H1 (cell line): ENCODE results near the gene OLFML2B. TPM values are rescaled to one million over a fixed set of nuclear protein-coding genes. Genes with fewer than 3 reads are reported as not detected.

Experiments used
- CTCF ChIA-PET: fragments of 300-600 bp; sonication (Branson Sonifier 250); formaldehyde crosslinking; loops from one replicate; lab custom pipeline; 2021; ENCODE audit not compliant: partially characterized antibody; lab: Charles Lee
- POLR2A ChIA-PET: fragments of 300-600 bp; sonication (Branson Sonifier 250); formaldehyde crosslinking; loops from one replicate; lab custom pipeline; 2021; ENCODE audit warnings: inconsistent platforms; ENCODE audit not compliant: partially characterized antibody; lab: Charles Lee
- DNase-seq, 2 experiments: peaks; one replicate each; pipeline versions ENCODE4 v3.0.0 to v3.0.0-alpha.2; 2010 to 2022; ENCODE audit warnings: low spot score in 2 of 2, low read depth in 1 of 2, mixed read lengths in 1 of 2
- FAIRE-seq: peaks from 2 replicates; lab custom pipeline; 2011; peaks lifted over from hg19 to GRCh38; lab: Jason Lieb, UNC
- H2AFZ ChIP-seq: 2 replicates; pipeline ENCODE4 v1.8.1; 2012; ENCODE audit warnings: low read length, inconsistent platforms
- H2AK5ac ChIP-seq: 2 replicates; pipeline ENCODE4 v1.6.1; 2013; ENCODE audit warnings: low read depth, low read length
- H2BK120ac ChIP-seq: replicated peaks from 2 replicates; pipeline ENCODE3; 2013; ENCODE audit warnings: low read depth, low read length, inconsistent platforms
- H2BK12ac ChIP-seq: 2 replicates; pipeline ENCODE4 v1.6.1; 2013; ENCODE audit warnings: low read depth, low read length
- H2BK15ac ChIP-seq: 2 replicates; pipeline ENCODE4 v1.6.1; 2013; ENCODE audit warnings: low read length
- H2BK20ac ChIP-seq: 2 replicates; pipeline ENCODE4 v1.6.1; 2013; ENCODE audit warnings: low read length
- H2BK5ac ChIP-seq: 2 replicates; pipeline ENCODE4 v1.6.1; 2013; ENCODE audit warnings: low read depth, low read length
- H3K14ac ChIP-seq: 2 replicates; pipeline ENCODE4 v1.6.1; 2013; ENCODE audit warnings: inconsistent platforms; ENCODE audit not compliant: insufficient read length
- H3K18ac ChIP-seq: 2 replicates; pipeline ENCODE4 v1.6.1; 2013; ENCODE audit warnings: low read length; ENCODE audit errors: extremely low read depth
- H3K23ac ChIP-seq: 2 replicates; pipeline ENCODE4 v1.6.1; 2013; ENCODE audit warnings: inconsistent platforms; ENCODE audit not compliant: insufficient read length
- H3K23me2 ChIP-seq: 2 replicates; pipeline ENCODE4 v1.6.1; 2013; ENCODE audit warnings: low read depth, low read length
- H3K27ac ChIP-seq: 2 replicates; pipeline ENCODE4 v1.6.1; 2011; ENCODE audit warnings: low read depth, low read length, inconsistent platforms
- H3K27me3 ChIP-seq, 4 experiments: replicated peaks in 1 of 4; 1 replicate in 1 of 4; 2 replicates in 3 of 4; pipeline versions ENCODE4 v1.6.1 to v1.8.1; 2011 to 2013; ENCODE audit warnings: low read length in 3 of 4, mild to moderate bottlenecking in 3 of 4, inconsistent platforms in 2 of 4, mixed read lengths in 2 of 4, moderate library complexity in 1 of 4; ENCODE audit not compliant: control insufficient read depth in 3 of 4, insufficient read depth in 3 of 4; ENCODE audit errors: extremely low read depth in 1 of 4
- H3K36me3 ChIP-seq, 4 experiments: 2 replicates each; pipeline versions ENCODE4 v1.6.1 to v1.8.1; 2011 to 2013; ENCODE audit warnings: mild to moderate bottlenecking in 4 of 4, low read length in 3 of 4, moderate library complexity in 2 of 4, control low read depth in 1 of 4, inconsistent platforms in 1 of 4; ENCODE audit not compliant: insufficient read depth in 4 of 4, control insufficient read depth in 2 of 4
- H3K4ac ChIP-seq: replicated peaks from 2 replicates; pipeline ENCODE3; 2013; ENCODE audit warnings: low read length, low read depth, mixed read lengths, inconsistent platforms; ENCODE audit not compliant: insufficient read length
- H3K4me1 ChIP-seq, 4 experiments: replicated peaks in 1 of 4; 1 replicate in 1 of 4; 2 replicates in 3 of 4; pipeline versions ENCODE4 v1.6.1 to v1.8.1; 2011 to 2013; ENCODE audit warnings: low read length in 3 of 4, inconsistent platforms in 2 of 4, mixed read lengths in 1 of 4; ENCODE audit not compliant: insufficient read depth in 4 of 4, control insufficient read depth in 3 of 4
- H3K4me2 ChIP-seq, 2 experiments: 2 replicates each; pipeline versions ENCODE4 v1.6.1 to v1.8.1; 2011 to 2013; ENCODE audit warnings: low read depth in 2 of 2, low read length in 2 of 2, control low read depth in 1 of 2, inconsistent platforms in 1 of 2, mild to moderate bottlenecking in 1 of 2; ENCODE audit not compliant: insufficient read depth in 1 of 2
- H3K4me3 ChIP-seq, 4 experiments: fragments of 200-600, 300-600 bp in 1 of 4; sonication (generic), shearing (Covaris generic), sonication (Bioruptor Twin) in 1 of 4; 2 replicates each; pipeline versions ENCODE4 v1.5.1 to v1.8.1; 2011 to 2016; ENCODE audit warnings: low read length in 4 of 4, low read depth in 3 of 4, control low read depth in 2 of 4, inconsistent platforms in 2 of 4, mild to moderate bottlenecking in 2 of 4, mixed read lengths in 1 of 4, moderate library complexity in 1 of 4; ENCODE audit not compliant: insufficient read depth in 2 of 4; ENCODE audit errors: extremely low read depth in 1 of 4
- H3K56ac ChIP-seq: replicated peaks from 2 replicates; pipeline ENCODE3; 2013; ENCODE audit warnings: low read depth, mild to moderate bottlenecking, mixed read lengths, low read length, inconsistent platforms; ENCODE audit not compliant: insufficient read length
- H3K79me1 ChIP-seq: 2 replicates; pipeline ENCODE4 v1.6.1; 2013; ENCODE audit warnings: low read depth, low read length, control low read depth
- H3K79me2 ChIP-seq, 2 experiments: 2 replicates each; pipeline versions ENCODE4 v1.6.1 to v1.8.1; 2012 to 2013; ENCODE audit warnings: low read length in 2 of 2, mild to moderate bottlenecking in 2 of 2, inconsistent platforms in 1 of 2; ENCODE audit not compliant: insufficient read depth in 2 of 2, control insufficient read depth in 1 of 2
- H3K9ac ChIP-seq, 4 experiments: replicated peaks in 1 of 4; 1 replicate in 1 of 4; 2 replicates in 3 of 4; pipeline versions ENCODE4 v1.6.1 to v1.8.1; 2011 to 2013; ENCODE audit warnings: low read depth in 3 of 4, low read length in 3 of 4, control low read depth in 2 of 4, mild to moderate bottlenecking in 2 of 4, moderate library complexity in 2 of 4, inconsistent platforms in 1 of 4; ENCODE audit errors: extremely low read depth in 1 of 4
- H3K9me3 ChIP-seq, 2 experiments: 2 replicates each; pipeline versions ENCODE4 v1.6.1 to v1.8.1; 2012 to 2013; ENCODE audit warnings: mild to moderate bottlenecking in 2 of 2, moderate library complexity in 2 of 2, control low read depth in 1 of 2, inconsistent platforms in 1 of 2, low read depth in 1 of 2, low read length in 1 of 2, mixed read lengths in 1 of 2; ENCODE audit not compliant: insufficient read depth in 2 of 2
- H4K20me1 ChIP-seq, 2 experiments: replicated peaks in 1 of 2; 2 replicates each; pipeline versions ENCODE3 to v1.8.1; 2011 to 2013; ENCODE audit warnings: inconsistent platforms in 2 of 2, low read length in 2 of 2, mild to moderate bottlenecking in 1 of 2; ENCODE audit not compliant: insufficient read depth in 2 of 2, control insufficient read depth in 1 of 2
- H4K5ac ChIP-seq: 2 replicates; pipeline ENCODE4 v1.6.1; 2013; ENCODE audit warnings: low read length, low read depth, mixed read lengths, inconsistent platforms; ENCODE audit not compliant: insufficient read length
- H4K8ac ChIP-seq: 2 replicates; pipeline ENCODE4 v1.8.0; 2013; ENCODE audit warnings: mild to moderate bottlenecking, moderate library complexity, low read length, inconsistent platforms; ENCODE audit not compliant: insufficient read depth; ENCODE audit errors: extremely low read depth
- H4K91ac ChIP-seq: replicated peaks from 2 replicates; pipeline ENCODE3; 2013; ENCODE audit warnings: low read length, mixed read lengths, inconsistent platforms; ENCODE audit not compliant: insufficient read length
- BCL11A ChIP-seq, 2 experiments: IDR thresholded peaks; one replicate each; pipeline ENCODE4 v1.6.1; 2011; ENCODE audit warnings: low read depth in 2 of 2, low read length in 2 of 2, mild to moderate bottlenecking in 2 of 2
- CREB1 ChIP-seq: IDR thresholded peaks from 2 replicates; pipeline ENCODE4 v1.6.1; 2012; ENCODE audit warnings: inconsistent platforms
- JUN ChIP-seq: IDR thresholded peaks from 2 replicates; pipeline ENCODE4 v1.6.1; 2011; ENCODE audit warnings: low read depth, mild to moderate bottlenecking, improper control_type of control experiment, low read length
- NRF1 ChIP-seq: IDR thresholded peaks from 2 replicates; pipeline ENCODE4 v1.6.1; 2011; ENCODE audit warnings: mild to moderate bottlenecking, low read depth, low read length, improper control_type of control experiment
- RNF2 ChIP-seq: fragments of 200-900, 300-1000 bp; sonication (generic); IDR thresholded peaks from 2 replicates; pipeline ENCODE4 v1.7.1; 2016; ENCODE audit warnings: borderline replicate concordance, low read depth, mild to moderate bottlenecking, antibody characterized with exemption, low read length; ENCODE audit not compliant: poor library complexity, severe bottlenecking; ENCODE audit errors: missing control alignments
- USF2 ChIP-seq: IDR thresholded peaks from 2 replicates; pipeline ENCODE4 v1.6.1; 2011; ENCODE audit warnings: low read length, improper control_type of control experiment
- WGBS, 2 experiments: shearing (Covaris generic) in 1 of 2; methylation state at CpG; one replicate each; pipeline versions ENCODE4 v1.1.6 to v1.1.7; 2013 to 2015; ENCODE audit warnings: low lambda C conversion rate in 2 of 2, mixed read lengths in 2 of 2, inconsistent platforms in 1 of 2, low coverage in 1 of 2, missing lambda C conversion rate in 1 of 2; ENCODE audit not compliant: insufficient replicate concordance in 2 of 2, insufficient coverage in 1 of 2, insufficient read length in 1 of 2; ENCODE audit errors: extremely low coverage in 1 of 2, missing lambda C conversion rate in 1 of 2; 5-methylcytosine and 5-hydroxymethylcytosine counted together
- polyA plus RNA-seq, 7 experiments: library from polyadenylated mRNA; depleted of rRNA in 3 of 7; stranded (reverse) in 5 of 7; unstranded in 2 of 7; fragments of >200 nt in 5 of 7; fragments of 200-250 nt in 2 of 7; gene quantifications; 1 replicate in 5 of 7; 2 replicates in 1 of 7; 4 replicates in 1 of 7; pipeline versions ENCODE4 v1.2.1 to v1.2.3, GENCODE V29; 2011 to 2013; ENCODE audit warnings: missing spikeins in 2 of 7, mixed read lengths in 2 of 7
- total RNA-seq: library from RNA; stranded (reverse); fragmentation: NEBNext Ultra II Directional; extraction: Animal tissue kit (Norgen Biotek cat#: 25700); gene quantifications from 2 replicates; pipeline ENCODE4 v1.2.1, GENCODE V29; 2021

The OLFML2B gene
- total and polyA plus RNA-seq, 2 of the 8 experiments (the other 6 are each of a cell fraction or from before 2014, with no cell fraction given) = 6.5 to 10.4 TPM

DNA sequence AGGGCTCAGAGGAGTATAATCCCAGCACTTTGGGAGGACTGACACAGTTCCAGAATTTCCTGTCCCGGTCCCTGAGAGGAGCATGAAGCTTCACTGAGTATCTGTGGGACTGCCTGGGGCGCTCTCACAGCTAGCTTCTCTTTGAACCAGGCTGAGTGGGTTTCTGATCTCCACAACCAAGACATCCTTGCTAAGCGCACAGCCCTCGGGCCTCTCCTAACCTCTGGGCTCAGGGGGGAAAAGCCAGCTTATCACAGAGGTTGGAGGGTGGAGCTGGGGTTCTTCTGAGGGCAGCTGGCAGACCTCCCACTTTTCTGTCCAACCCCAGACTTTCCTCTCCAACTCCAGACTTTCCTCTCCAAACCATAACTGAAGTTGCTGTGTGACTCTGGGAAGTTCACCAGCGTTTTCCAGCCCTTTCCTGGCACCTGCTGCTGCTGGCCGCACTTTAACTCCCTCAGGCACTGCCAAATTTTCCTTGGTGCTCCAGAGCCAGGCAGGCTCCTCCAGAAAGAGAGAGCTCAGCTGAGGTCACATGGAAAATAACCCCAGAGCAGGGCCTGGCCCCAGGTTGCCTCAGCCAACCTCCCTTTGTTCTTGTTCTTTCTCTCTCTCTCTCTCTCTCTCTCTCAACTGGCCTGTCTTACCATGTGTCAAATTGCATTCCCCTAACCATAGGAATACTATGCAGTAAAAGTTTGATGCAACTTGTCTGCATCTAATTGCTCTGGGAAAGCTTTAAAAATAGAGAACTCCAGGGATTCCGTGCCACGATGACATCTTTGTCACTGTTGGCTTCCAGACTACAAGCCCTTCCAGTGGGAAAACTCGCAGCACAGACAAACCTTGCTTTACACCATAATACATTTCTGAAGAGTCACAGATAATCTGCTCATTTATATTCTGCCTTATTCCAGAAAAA lies 49.5 kb downstream of the OLFML2B start:
- CTCF ChIA-PET = interaction anchor here (1.0 to 1.6 kb wide), 6 partner anchors 9 to 63 kb away, joined by 3 to 6 read pairs (median 4); no protein-coding TSS in a partner anchor
- H4K20me1 ChIP-seq = no peaks in the 10 kb centered on the region
- H2BK120ac ChIP-seq = no peak overlapping the region
- no peak overlapping the region for H3K18ac ChIP-seq
- peaks cover 0 to 6% (median 0%) of the 10 kb centered on the region in 4 experiments; a peak in 2 of 7 replicates for H3K4me1 ChIP-seq
- no peak overlapping the region for H2BK12ac ChIP-seq
- H3K79me2 ChIP-seq = no peaks in the 10 kb centered on the region
- H4K5ac ChIP-seq = no peak overlapping the region
- H3K79me1 ChIP-seq = no peaks in the 10 kb centered on the region
- H3K4me2 ChIP-seq = no peak overlapping the region
- H3K27ac ChIP-seq = no peak overlapping the region
- H3K56ac ChIP-seq = no peak overlapping the region
- H3K4me3 ChIP-seq = no peak overlapping the region
- no peak overlapping the region for H3K4ac ChIP-seq
- H2AK5ac ChIP-seq = no peak overlapping the region
- no peak for TF ChIP-seq USF2
- no peak for TF ChIP-seq CREB1
- TF ChIP-seq BCL11A (IDR thresholded peaks at IDR 0.05; ENCODE audit: low read depth in 2 of 2, low read length in 2 of 2) = no peak
- no peak for TF ChIP-seq NRF1
- no peak for TF ChIP-seq RNF2
- TF ChIP-seq JUN = no peak
- FAIRE-seq = no peak
- no peak overlapping the region for H2BK15ac ChIP-seq
- no peak overlapping the region for H2AFZ ChIP-seq
- H3K23ac ChIP-seq = no peak overlapping the region
- H2BK5ac ChIP-seq = no peak overlapping the region
- no peak overlapping the region for H4K91ac ChIP-seq
- no peak overlapping the region for H4K8ac ChIP-seq
- 91% methylated on average over 9 of the region's 9 CpGs; no CpG with 5 or more reads in 1 of the 2 experiments for WGBS, 2 experiments
- no peak overlapping the region for H3K9ac ChIP-seq
- no peak overlapping the region for H2BK20ac ChIP-seq
- no peak overlapping the region for H3K14ac ChIP-seq
- H3K36me3 ChIP-seq = no peaks in the 10 kb centered on the region
- no peaks in the 10 kb centered on the region for H3K9me3 ChIP-seq
- POLR2A ChIA-PET = interaction anchor here (1.4 kb wide), 1 partner anchor 14 kb away, joined by 4 read pairs; no protein-coding TSS in a partner anchor
- no peaks in the 10 kb centered on the region; the same call in 1 of the 2 replicates for H3K23me2 ChIP-seq
- no peaks in the 10 kb centered on the region for H3K27me3 ChIP-seq
- no peak for DNase-seq
